Astrocyte (in vitro differentiated cells and primary cell): ENCODE measurements around the gene KIF19. TPM values are rescaled to one million over a fixed set of nuclear protein-coding genes. Genes with fewer than 3 reads are reported as not detected.

ENCODE experiments used
- DNase-seq: peaks from one replicate; pipeline ENCODE4 v3.0.0-alpha.2; 2010; ENCODE audit warnings: low read depth
- FAIRE-seq: peaks from 2 replicates; lab custom pipeline; 2011; peaks lifted over from hg19 to GRCh38; lab: Jason Lieb, UNC
- H2AFZ ChIP-seq: 2 replicates; pipeline ENCODE4 v1.6.0; 2012; ENCODE audit warnings: low read depth, low read length, inconsistent platforms
- H3K27ac ChIP-seq: 2 replicates; pipeline ENCODE4 v1.5.1; 2011; ENCODE audit warnings: low read depth, low read length, inconsistent platforms
- H3K27me3 ChIP-seq: 2 replicates; pipeline ENCODE4 v1.6.0; 2011; ENCODE audit warnings: low read length, inconsistent platforms; ENCODE audit not compliant: insufficient read depth
- H3K36me3 ChIP-seq: 2 replicates; pipeline ENCODE4 v1.5.1; 2011; ENCODE audit warnings: low read length, inconsistent platforms; ENCODE audit not compliant: insufficient read depth
- H3K4me1 ChIP-seq: 2 replicates; pipeline ENCODE4 v1.5.1; 2011; ENCODE audit warnings: low read length, inconsistent platforms; ENCODE audit not compliant: insufficient read depth
- H3K4me2 ChIP-seq: 2 replicates; pipeline ENCODE4 v1.6.0; 2012; ENCODE audit warnings: low read length, inconsistent platforms
- H3K4me3 ChIP-seq: 2 replicates; pipeline ENCODE4 v1.5.1; 2011; ENCODE audit warnings: low read depth, mild to moderate bottlenecking, low read length, inconsistent platforms; ENCODE audit not compliant: insufficient read depth
- H3K79me2 ChIP-seq: 2 replicates; pipeline ENCODE4 v1.6.0; 2012; ENCODE audit warnings: mild to moderate bottlenecking, low read length, inconsistent platforms; ENCODE audit not compliant: insufficient read depth
- H3K9ac ChIP-seq: 2 replicates; pipeline ENCODE4 v1.6.0; 2012; ENCODE audit warnings: mild to moderate bottlenecking, low read length, inconsistent platforms
- H3K9me3 ChIP-seq: 2 replicates; pipeline ENCODE4 v1.5.1; 2012; ENCODE audit warnings: low read depth, mild to moderate bottlenecking, low read length, inconsistent platforms; ENCODE audit not compliant: insufficient read depth
- H4K20me1 ChIP-seq: 2 replicates; pipeline ENCODE4 v1.6.0; 2012; ENCODE audit warnings: low read length, inconsistent platforms; ENCODE audit not compliant: insufficient read depth
- H3K27ac Mint-ChIP-seq: one replicate; pipeline ENCODE4 v1.8.0; 2021; ENCODE audit warnings: mild to moderate bottlenecking, mixed read lengths; ENCODE audit not compliant: unreplicated experiment
- H3K27me3 Mint-ChIP-seq: one replicate; pipeline ENCODE4 v1.8.0; 2021; ENCODE audit warnings: low read depth, mixed read lengths; ENCODE audit not compliant: unreplicated experiment
- H3K36me3 Mint-ChIP-seq: one replicate; pipeline ENCODE4 v1.8.0; 2021; ENCODE audit warnings: low read depth, mixed read lengths; ENCODE audit not compliant: unreplicated experiment
- H3K4me1 Mint-ChIP-seq: one replicate; pipeline ENCODE4 v1.8.0; 2021; ENCODE audit warnings: low read depth, mixed read lengths; ENCODE audit not compliant: unreplicated experiment
- H3K4me3 Mint-ChIP-seq: one replicate; pipeline ENCODE4 v1.8.0; 2021; ENCODE audit warnings: mild to moderate bottlenecking, moderate library complexity, mixed read lengths; ENCODE audit not compliant: unreplicated experiment
- H3K9me3 Mint-ChIP-seq: one replicate; pipeline ENCODE4 v1.8.0; 2021; ENCODE audit warnings: mild to moderate bottlenecking, mixed read lengths; ENCODE audit not compliant: unreplicated experiment
- EZH2 ChIP-seq: IDR thresholded peaks from 2 replicates; pipeline ENCODE4 v1.6.1; 2012; ENCODE audit warnings: mild to moderate bottlenecking, low read length, inconsistent platforms; ENCODE audit not compliant: insufficient read depth
- total RNA-seq: library from RNA; stranded (reverse); gene quantifications from 2 replicates; pipeline ENCODE4 v1.2.1, GENCODE V29; 2021
- TF ChIP-seq, protein P1 (sequence below): IDR thresholded peaks from 2 replicates; pipeline ENCODE4 v1.5.1; 2011; ENCODE audit warnings: low read depth, mild to moderate bottlenecking, inconsistent platforms, low read length, moderate library complexity; ENCODE audit not compliant: insufficient read depth

KIF19 gene
- total RNA-seq, 1 donor from 2014 or later = not detected

DNA sequence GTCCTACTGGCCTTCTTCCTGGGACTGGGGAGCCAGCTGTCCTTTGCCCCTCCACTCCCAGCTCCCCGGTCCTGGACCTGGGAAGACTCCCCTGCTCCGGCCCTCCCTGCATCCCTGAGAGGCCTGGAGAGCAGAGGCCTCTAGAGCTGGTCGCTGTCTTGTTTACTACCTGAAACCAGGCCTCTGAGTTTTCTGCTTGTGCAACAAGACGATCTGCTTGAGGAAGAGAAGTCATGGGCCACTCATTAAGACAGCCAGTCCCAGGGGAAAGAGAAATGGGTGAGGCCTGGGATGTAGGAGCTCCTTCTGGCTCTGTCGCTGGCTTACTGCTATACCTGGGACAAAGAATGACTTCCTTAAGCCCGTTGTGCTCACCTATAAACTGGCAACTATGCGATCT, 76.0 kb downstream of the KIF19 start:
- H3K4me1 ChIP-seq = no peaks in the 10 kb centered on the region
- no peak overlapping the region for H2AFZ ChIP-seq
- no peak for FAIRE-seq
- Mint-ChIP-seq H3K27me3 (peaks cover 22% of the 10 kb centered on the region), H3K9me3 (no peaks in the 10 kb centered on the region), H3K4me1 (no peaks in the 10 kb centered on the region), H3K4me3 (no peak overlapping the region), H3K27ac (no peak overlapping the region), H3K36me3 (no peaks in the 10 kb centered on the region)
- no peak overlapping the region for H3K4me3 ChIP-seq
- H3K9ac ChIP-seq = no peak overlapping the region
- no peaks in the 10 kb centered on the region for H3K9me3 ChIP-seq
- no peaks in the 10 kb centered on the region for H3K27me3 ChIP-seq
- H4K20me1 ChIP-seq = no peaks in the 10 kb centered on the region
- TF ChIP-seq, protein P1, sequence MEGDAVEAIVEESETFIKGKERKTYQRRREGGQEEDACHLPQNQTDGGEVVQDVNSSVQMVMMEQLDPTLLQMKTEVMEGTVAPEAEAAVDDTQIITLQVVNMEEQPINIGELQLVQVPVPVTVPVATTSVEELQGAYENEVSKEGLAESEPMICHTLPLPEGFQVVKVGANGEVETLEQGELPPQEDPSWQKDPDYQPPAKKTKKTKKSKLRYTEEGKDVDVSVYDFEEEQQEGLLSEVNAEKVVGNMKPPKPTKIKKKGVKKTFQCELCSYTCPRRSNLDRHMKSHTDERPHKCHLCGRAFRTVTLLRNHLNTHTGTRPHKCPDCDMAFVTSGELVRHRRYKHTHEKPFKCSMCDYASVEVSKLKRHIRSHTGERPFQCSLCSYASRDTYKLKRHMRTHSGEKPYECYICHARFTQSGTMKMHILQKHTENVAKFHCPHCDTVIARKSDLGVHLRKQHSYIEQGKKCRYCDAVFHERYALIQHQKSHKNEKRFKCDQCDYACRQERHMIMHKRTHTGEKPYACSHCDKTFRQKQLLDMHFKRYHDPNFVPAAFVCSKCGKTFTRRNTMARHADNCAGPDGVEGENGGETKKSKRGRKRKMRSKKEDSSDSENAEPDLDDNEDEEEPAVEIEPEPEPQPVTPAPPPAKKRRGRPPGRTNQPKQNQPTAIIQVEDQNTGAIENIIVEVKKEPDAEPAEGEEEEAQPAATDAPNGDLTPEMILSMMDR = no peak
- no peak for TF ChIP-seq EZH2
- DNase-seq = no peak
- no peak overlapping the region for H3K27ac ChIP-seq
- H3K4me2 ChIP-seq = no peak overlapping the region
- H3K79me2 ChIP-seq = no peaks in the 10 kb centered on the region
- H3K36me3 ChIP-seq = no peaks in the 10 kb centered on the region

DNA sequence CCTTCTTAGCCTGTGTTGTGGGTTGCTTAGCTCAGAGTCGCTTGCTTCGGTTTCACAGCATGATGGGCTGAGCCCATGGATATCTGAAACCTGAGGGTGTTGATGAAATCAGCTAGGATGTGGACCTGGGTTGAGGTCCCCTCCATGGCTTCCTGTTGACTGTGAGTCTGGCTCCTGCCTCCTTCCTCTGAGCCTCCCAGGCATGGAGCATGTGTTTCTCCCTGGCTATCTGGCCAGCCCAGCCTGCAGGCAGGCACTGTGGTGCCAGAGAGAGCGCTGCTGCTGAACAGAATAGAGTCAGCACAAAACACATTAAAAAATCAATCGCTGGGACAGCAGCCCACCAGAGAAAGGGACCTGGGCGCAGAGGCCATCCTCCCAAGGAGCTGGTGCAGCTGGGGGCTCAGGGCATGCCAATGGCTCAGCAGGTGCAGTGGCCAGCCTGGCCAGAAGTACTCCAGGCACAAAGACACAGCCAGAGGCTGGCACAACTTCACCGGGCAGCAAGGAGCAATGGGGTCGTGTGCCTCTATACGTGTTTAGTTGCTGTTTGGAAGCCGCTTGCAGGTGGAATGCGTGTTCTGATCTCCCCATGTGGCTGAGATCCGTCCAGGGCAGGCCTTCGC, 77.6 kb downstream of the KIF19 start:
- H3K4me1 ChIP-seq = no peaks in the 10 kb centered on the region
- no peaks in the 10 kb centered on the region for H3K4me1 Mint-ChIP-seq
- no peak overlapping the region for H3K4me2 ChIP-seq
- H3K36me3 Mint-ChIP-seq = no peaks in the 10 kb centered on the region
- no peak overlapping the region for H3K4me3 Mint-ChIP-seq
- no peak for DNase-seq
- H3K27ac Mint-ChIP-seq = no peak overlapping the region
- H3K27me3 Mint-ChIP-seq = peaks cover 24% of the 10 kb centered on the region
- no peaks in the 10 kb centered on the region for H3K9me3 ChIP-seq
- H3K9ac ChIP-seq = no peak overlapping the region
- H3K9me3 Mint-ChIP-seq = no peaks in the 10 kb centered on the region
- no peaks in the 10 kb centered on the region for H3K79me2 ChIP-seq
- H3K27ac ChIP-seq = no peak overlapping the region
- no peaks in the 10 kb centered on the region for H4K20me1 ChIP-seq
- no peaks in the 10 kb centered on the region for H3K36me3 ChIP-seq
- no peak for TF ChIP-seq EZH2
- TF ChIP-seq, protein P1 = no peak
- H3K4me3 ChIP-seq = no peak overlapping the region
- no peak for FAIRE-seq
- H2AFZ ChIP-seq = no peak overlapping the region
- no peaks in the 10 kb centered on the region for H3K27me3 ChIP-seq

DNA sequence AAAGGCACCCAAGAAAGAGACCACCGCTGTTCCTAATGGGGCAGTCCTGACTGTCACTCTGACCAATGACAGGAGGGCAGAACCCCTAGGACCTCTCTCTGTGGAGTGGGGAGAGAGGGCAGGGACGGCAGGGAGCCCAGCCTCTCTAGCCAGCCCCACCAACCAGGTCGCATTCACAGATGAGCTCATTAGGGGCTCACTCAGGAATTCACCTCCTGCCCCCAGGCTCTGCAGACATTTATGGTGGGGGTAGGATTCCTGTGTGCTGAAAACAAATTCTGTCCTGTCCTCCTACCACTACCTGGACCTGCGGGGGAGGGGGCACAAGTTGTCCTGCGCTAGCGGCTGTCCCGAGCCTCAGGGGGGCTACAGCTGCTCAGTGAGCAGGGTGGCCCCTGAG, 78.2 kb downstream of the KIF19 start:
- Histone ChIP-seq H2AFZ (no peak overlapping the region), H4K20me1 (no peaks in the 10 kb centered on the region), H3K9me3 (no peaks in the 10 kb centered on the region), H3K4me3 (no peak overlapping the region), H3K36me3 (no peaks in the 10 kb centered on the region), H3K79me2 (no peaks in the 10 kb centered on the region), H3K9ac (no peak overlapping the region), H3K27me3 (no peaks in the 10 kb centered on the region), H3K4me1 (no peaks in the 10 kb centered on the region), H3K4me2 (no peak overlapping the region), H3K27ac (no peak overlapping the region)
- no peak overlapping the region for H3K4me3 Mint-ChIP-seq
- H3K9me3 Mint-ChIP-seq = no peaks in the 10 kb centered on the region
- no peaks in the 10 kb centered on the region for H3K36me3 Mint-ChIP-seq
- DNase-seq = no peak
- H3K4me1 Mint-ChIP-seq = no peaks in the 10 kb centered on the region
- TF ChIP-seq, protein P1 = no peak
- no peak for TF ChIP-seq EZH2
- H3K27ac Mint-ChIP-seq = no peak overlapping the region
- peaks cover 23% of the 10 kb centered on the region for H3K27me3 Mint-ChIP-seq
- no peak for FAIRE-seq
